ENCODE data around the gene PNMA5.
"Not testable (repeated sequence)": the region's sequence is repeated elsewhere in the genome, so short reads cannot be mapped to it uniquely, and the experiment has no call there.

The PNMA5 gene

GRCh38 chrX:152988536-152989291 is 5.2 kb downstream of the PNMA5 start:
- TF ChIP-seq CTCF (conservative IDR thresholded peaks at IDR 0.05; ENCODE audit: low read depth, low read length), result no peak
- DNase-seq (ENCODE audit: low read depth), result no peak
- H3K4me3 ChIP-seq (ENCODE audit: low read depth, low read length), result no peak overlapping the region

GRCh38 chrX:152987801-152988200 is 6.1 kb downstream of the PNMA5 start:
- DNase-seq (ENCODE audit: low read depth), result no peak
- H3K4me3 ChIP-seq (ENCODE audit: low read depth, low read length), result no peak overlapping the region
- no peak for TF ChIP-seq CTCF (conservative IDR thresholded peaks at IDR 0.05; ENCODE audit: low read depth, low read length)

- not testable (repeated sequence) for H3K4me3 ChIP-seq (ENCODE audit: low read depth, low read length); DNase-seq (ENCODE audit: low read depth)
Measured at GRCh38 chrX:152987156-152987555, 6.8 kb downstream of the PNMA5 start.

- not testable (repeated sequence) for H3K4me3 ChIP-seq (ENCODE audit: low read depth, low read length); DNase-seq (ENCODE audit: low read depth)
Measured at GRCh38 chrX:152985383-152985782, 8.5 kb downstream of the PNMA5 start.

GRCh38 chrX:152968193-152968592 is 25.7 kb downstream of the PNMA5 start:
- no peak overlapping the region for H3K4me3 ChIP-seq (ENCODE audit: low read depth, low read length)
- no peak for TF ChIP-seq CTCF (conservative IDR thresholded peaks at IDR 0.05; ENCODE audit: low read depth, low read length)
- DNase-seq (ENCODE audit: low read depth), result no peak

- DNase-seq (ENCODE audit: low read depth), result no peak
- no peak overlapping the region for H3K4me3 ChIP-seq (ENCODE audit: low read depth, low read length)
- TF ChIP-seq CTCF (conservative IDR thresholded peaks at IDR 0.05; ENCODE audit: low read depth, low read length), result no peak
Measured at GRCh38 chrX:152960115-152960514, 33.8 kb downstream of the PNMA5 start.

- H3K4me3 ChIP-seq (ENCODE audit: low read depth, low read length), result no peak overlapping the region
- no peak for TF ChIP-seq CTCF (conservative IDR thresholded peaks at IDR 0.05; ENCODE audit: low read depth, low read length)
- no peak for DNase-seq (ENCODE audit: low read depth)
Measured at GRCh38 chrX:152959626-152960025, 34.3 kb downstream of the PNMA5 start.
